SJCRH30 (cell line): ENCODE measurements around the gene NEU1. TPM values are rescaled to one million over a fixed set of nuclear protein-coding genes. Genes with fewer than 3 reads are reported as not detected.

Experiments
- DNase-seq, 2 experiments: peaks; one replicate each; pipeline ENCODE4 v3.0.0-alpha.2; 2015 to 2020
- H3K27ac ChIP-seq: fragments of 250-450 bp; sonication (Bioruptor Pico); 2 replicates; pipeline ENCODE4 v1.5.1; 2020; ENCODE audit warnings: mild to moderate bottlenecking, moderate library complexity
- H3K27me3 ChIP-seq: fragments of 250-450 bp; sonication (Bioruptor Pico); 2 replicates; pipeline ENCODE4 v1.5.1; 2020; ENCODE audit warnings: mild to moderate bottlenecking, moderate library complexity
- H3K36me3 ChIP-seq: fragments of 250-450 bp; sonication (Bioruptor Pico); 2 replicates; pipeline ENCODE4 v1.5.1; 2020; ENCODE audit warnings: mild to moderate bottlenecking, moderate library complexity
- H3K4me1 ChIP-seq: fragments of 250-450 bp; sonication (Bioruptor Pico); 2 replicates; pipeline ENCODE4 v1.5.1; 2020; ENCODE audit warnings: mild to moderate bottlenecking, moderate library complexity
- H3K4me3 ChIP-seq: fragments of 250-450 bp; sonication (Bioruptor Pico); 2 replicates; pipeline ENCODE4 v1.5.1; 2020; ENCODE audit warnings: mild to moderate bottlenecking, moderate library complexity
- H3K9me3 ChIP-seq: fragments of 250-450 bp; sonication (Bioruptor Pico); replicated peaks from 2 replicates; pipeline ENCODE4 v1.5.1; 2020; ENCODE audit warnings: mild to moderate bottlenecking, moderate library complexity
- total RNA-seq: library from RNA; depleted of rRNA; stranded (reverse); fragments of >200 nt; shearing (Covaris generic); gene quantifications from 2 replicates; pipeline ENCODE4 v1.2.3, GENCODE V29; 2014

NEU1 gene
- total RNA-seq, 1 experiment from 2014 or later = 21.2 TPM

DNA sequence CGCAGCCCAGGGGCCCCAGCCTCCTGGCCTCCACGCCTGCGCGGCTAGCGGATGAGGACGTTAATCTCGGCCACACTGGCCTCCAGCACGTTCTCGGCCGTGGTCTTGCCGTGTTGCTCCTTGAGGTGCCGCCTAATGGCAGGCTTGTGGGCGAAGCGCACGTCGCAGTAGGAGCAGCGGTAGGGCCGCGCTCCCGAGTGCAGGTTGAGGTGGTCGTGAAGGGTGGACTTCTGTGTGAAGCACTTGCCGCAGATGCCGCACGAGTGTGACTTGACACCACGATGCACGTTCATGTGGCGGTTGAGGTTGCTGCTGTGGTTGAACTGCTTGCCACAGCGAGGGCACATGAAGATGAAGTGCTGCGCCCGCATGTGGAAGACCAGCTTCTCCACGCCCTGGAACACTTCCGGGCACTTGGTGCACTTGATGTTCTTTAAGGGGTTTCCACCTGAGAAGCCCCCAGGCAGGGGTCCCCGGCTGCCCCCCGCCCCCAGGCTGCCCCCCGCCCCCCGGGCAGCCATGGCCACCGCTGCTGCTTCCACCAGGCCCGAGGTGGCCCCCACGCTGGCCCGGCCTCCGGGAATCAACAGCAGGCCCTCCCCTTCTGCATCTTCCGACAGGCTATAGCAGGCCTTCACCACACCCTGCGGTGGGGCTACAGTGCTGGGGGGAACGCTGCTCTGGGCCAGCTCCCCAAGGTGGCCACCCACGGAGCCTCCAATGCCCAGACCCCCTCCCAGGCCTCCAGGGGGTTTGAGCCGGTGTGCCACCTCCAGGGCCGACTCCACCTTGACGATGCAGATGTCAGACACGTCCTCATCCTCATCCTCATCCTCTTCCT, 37.5 kb upstream of the NEU1 start:
- H3K27me3 ChIP-seq = no peaks in the 10 kb centered on the region
- H3K4me3 ChIP-seq = no peak overlapping the region
- no peaks in the 10 kb centered on the region for H3K9me3 ChIP-seq
- H3K36me3 ChIP-seq = peaks cover 11% of the 10 kb centered on the region
- DNase-seq = no peak
- no peaks in the 10 kb centered on the region for H3K4me1 ChIP-seq
- H3K27ac ChIP-seq = no peak overlapping the region

DNA sequence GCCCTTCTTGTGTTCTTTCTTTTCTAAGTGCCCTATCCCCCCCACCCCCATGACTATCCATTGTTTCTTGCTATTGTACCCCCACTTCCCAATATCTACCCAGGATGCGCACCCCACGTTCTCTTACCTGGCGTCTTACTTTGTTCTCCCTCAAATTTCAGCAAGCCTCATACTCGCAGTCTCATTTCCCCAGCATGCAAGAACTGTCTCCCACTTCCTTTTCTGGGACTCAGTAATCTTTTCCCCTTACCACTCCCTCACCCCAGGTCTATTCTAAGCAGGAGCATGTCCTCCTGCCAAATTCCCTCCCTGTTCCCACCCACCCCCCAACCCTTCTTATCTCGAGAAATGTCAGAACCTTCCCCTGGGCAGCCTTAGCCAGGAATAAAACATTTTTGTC, 36.6 kb upstream of the NEU1 start:
- Histone ChIP-seq H3K27ac (no peak overlapping the region), H3K4me3 (no peak overlapping the region), H3K4me1 (no peaks in the 10 kb centered on the region), H3K36me3 (peaks cover 19% of the 10 kb centered on the region), H3K9me3 (no peaks in the 10 kb centered on the region), H3K27me3 (no peaks in the 10 kb centered on the region)
- no peak for DNase-seq

DNA sequence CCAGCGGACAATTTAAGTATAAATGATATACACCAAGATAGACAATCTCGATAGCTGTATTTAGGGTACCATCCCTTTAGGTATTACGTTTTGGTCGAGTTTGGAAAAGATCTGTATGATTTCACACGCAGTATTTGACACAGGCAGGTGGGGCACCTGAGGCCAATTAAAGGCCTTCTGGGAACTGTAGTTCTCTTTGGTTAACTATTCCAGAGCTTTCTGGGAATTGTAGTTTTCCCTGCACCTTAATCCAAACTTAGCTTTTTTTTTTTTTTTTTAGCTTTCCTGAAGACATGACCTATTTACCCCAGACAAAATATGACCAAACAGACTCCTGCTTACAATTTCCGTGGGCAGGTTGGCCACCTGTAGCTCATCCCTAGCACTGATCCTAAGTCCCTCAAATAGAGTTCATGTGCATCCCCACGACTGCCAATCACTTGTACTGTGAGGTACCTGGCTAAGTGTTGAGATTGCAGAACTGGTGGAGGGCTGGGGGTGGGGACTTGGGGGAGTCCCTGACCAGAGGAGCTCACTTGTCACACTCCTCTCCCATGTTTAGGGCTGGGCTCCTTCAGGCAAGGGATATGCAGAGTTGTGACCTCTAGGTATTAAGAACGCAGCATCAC, 35.9 kb upstream of the NEU1 start:
- peak in 1 of 2 experiments; percentile 50 for DNase-seq

DNA sequence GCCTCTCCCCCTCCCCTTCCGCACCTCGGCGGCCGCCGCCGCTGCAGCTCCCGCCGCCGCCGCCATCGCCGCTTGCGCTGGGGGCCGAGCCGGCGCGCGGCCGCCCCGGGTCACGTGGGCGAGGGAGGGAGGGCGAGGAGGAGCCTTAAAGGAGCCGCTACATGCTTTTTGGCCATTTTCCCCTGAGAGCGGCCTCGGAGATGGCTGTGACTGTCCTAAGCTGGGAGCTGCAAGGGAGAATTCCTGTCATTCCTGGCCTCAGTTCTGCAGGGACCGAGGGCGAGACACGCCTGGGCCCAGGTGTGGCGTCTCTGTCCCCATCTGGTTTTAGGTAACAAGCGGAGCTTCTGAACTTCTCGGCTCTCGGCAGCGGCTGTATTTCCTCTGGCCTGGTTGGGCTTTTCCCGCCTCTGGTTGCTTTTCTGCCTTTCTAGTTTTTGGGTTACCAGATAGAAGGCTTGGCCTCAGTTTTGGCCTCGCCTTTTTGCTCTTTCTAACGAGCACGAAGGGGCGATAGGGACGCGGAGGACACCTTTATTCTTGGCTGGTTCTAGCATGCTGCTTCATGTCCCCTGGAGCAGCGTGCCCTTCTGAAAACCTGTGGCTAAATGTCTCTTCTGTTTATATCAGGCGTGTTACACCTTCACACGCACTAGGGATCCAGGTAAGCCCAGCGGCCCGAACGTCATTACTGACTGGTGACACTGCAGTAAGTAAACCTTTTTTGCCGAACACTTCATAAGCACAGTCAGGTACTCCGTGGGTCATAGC, 35.2 kb upstream of the NEU1 start, which contains the start of gene EHMT2:
Gene EHMT2, minus strand, starts transcription at position 87 of the 771 bp plus-strand sequence. Its CDS starts 21 bp downstream, at position 66.
- peak within 1 kb of the TSS; percentile 32 for H3K27ac ChIP-seq
- no peaks in the 10 kb centered on the region for H3K4me1 ChIP-seq
- peak within 1 kb of the TSS; percentile 92 for H3K4me3 ChIP-seq
- H3K27me3 ChIP-seq = no peaks in the 10 kb centered on the region
- H3K36me3 ChIP-seq = peaks cover 28% of the 10 kb centered on the region
- no peaks in the 10 kb centered on the region for H3K9me3 ChIP-seq
- peak; percentile 79 to 83 for DNase-seq

More for the DNA sequence above, 35.9 kb upstream of the NEU1 start:
- peaks cover 22% of the 10 kb centered on the region for H3K36me3 ChIP-seq
- H3K27me3 ChIP-seq = no peaks in the 10 kb centered on the region
- H3K27ac ChIP-seq = peak overlapping the region; percentile 32
- H3K4me1 ChIP-seq = no peaks in the 10 kb centered on the region
- peak overlapping the region; percentile 92 for H3K4me3 ChIP-seq
- no peaks in the 10 kb centered on the region for H3K9me3 ChIP-seq

DNA sequence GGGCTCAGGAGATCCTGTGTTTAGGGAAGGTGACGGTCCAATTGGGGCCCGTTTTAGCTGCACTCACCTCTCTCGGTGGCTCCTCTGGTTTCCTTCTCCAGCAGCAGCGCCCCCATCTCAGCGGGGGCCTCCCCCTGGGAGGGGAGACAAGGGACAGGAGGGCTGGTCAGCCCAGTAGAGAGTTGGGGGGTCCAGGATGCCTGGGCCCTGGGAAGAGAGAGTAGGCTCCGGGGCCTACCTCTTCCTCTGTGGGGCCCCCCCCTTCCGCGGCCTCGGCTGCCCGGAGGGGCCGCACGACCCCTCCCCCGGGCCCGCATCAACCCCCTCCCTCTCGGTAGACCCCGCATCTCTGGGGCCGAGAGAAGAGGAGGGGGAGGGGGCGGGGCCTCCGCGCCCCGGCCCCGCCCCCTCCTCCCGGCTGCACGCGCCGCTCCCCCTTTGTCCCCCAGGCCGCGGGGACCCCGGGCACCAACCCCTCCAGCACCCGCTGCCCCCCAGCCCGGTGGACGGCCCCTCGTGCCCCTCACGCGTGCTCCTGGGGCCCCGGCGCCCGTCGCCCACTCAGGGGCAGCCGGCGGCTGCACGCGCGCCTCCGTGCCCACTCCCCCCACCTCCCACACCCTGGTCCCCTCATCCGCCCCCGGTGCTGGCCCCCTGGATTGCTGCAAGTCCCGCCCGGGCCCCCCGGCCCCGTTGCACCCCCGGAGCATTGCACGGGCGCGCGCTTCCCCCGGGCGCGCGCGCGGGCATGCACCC, 34.4 kb upstream of the NEU1 start:
- Histone ChIP-seq H3K4me3 (peak overlapping the region; percentile 92), H3K9me3 (no peaks in the 10 kb centered on the region), H3K36me3 (peaks cover 31% of the 10 kb centered on the region), H3K27me3 (no peaks in the 10 kb centered on the region), H3K27ac (no peak overlapping the region; the same call in 1 of the 2 replicates), H3K4me1 (no peaks in the 10 kb centered on the region)
- no peak for DNase-seq

DNA sequence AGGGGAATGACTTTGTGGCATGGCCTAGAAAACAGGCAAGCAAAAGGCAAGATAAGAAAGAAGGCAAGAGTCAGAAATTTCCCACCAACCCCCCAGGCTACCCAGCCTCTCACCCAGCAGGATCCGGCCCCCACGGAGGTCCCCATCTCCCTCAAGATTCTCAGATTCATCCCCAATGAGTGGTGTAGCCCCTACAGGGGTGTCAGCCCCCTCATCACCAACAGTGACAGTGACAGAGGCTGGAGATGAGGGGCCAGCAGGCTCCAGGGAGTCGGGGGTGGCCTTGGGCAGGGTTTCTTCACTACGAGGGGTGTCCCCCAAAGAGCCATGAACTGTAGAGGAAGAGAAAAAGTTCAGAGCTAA, 33.9 kb upstream of the NEU1 start:
- Histone ChIP-seq H3K27me3 (no peaks in the 10 kb centered on the region), H3K4me1 (no peaks in the 10 kb centered on the region), H3K27ac (no peak overlapping the region), H3K36me3 (peaks cover 31% of the 10 kb centered on the region), H3K4me3 (peak overlapping the region; percentile 92), H3K9me3 (no peaks in the 10 kb centered on the region)
- no peak for DNase-seq

DNA sequence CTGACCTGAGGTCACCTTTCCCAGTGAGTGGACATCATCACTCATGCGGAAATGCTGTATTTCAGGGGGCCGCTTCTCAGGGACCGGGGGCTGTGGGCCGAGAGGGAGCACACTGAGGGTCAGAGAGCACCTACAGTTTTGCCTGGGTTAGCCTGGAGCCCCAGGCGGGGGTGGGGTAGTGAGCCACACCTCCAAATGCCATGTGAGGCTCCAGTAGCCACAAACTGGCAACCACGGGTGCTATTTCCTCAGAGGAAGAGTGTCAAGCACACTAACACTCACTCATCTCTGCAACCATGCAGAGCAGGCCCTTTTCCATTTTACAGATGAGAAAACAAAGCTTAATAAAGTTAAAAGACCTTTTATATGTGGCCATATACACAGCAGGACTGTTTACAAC, 30.2 kb upstream of the NEU1 start:
- no peak overlapping the region for H3K4me3 ChIP-seq
- H3K27ac ChIP-seq = no peak overlapping the region
- DNase-seq = no peak
- peaks cover 47% of the 10 kb centered on the region for H3K36me3 ChIP-seq
- no peaks in the 10 kb centered on the region for H3K27me3 ChIP-seq
- no peaks in the 10 kb centered on the region for H3K9me3 ChIP-seq
- no peaks in the 10 kb centered on the region for H3K4me1 ChIP-seq

DNA sequence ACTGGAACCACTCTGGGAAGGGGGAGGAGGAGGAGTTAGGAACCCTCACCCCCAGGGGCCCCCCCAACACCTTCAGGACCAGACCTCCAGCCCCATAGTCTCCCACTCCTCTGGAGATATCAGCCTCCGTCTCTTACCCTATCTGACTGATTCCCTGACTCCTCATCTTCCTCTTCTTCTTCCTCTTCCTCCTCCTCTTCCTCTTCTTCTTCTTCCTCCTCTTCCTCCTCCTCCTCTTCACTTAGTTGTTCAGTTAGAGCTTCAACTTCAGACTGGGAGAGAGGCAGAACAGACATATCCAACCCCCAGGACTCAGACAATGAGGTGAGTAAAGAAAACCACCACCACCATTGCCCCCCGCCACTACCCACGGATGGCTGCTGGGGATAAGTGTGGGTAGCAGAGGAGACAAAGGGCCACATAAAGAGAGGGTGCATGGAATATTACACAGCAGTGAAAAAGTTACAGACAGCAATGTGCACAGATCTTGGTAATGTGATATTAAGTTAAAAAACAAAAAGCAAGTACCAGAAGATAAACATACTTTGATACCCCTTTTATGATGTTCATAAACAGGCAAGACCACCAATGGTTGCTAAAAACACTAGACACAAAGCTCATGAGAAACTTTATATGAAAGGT, 26.8 kb upstream of the NEU1 start:
- Histone ChIP-seq H3K4me1 (no peaks in the 10 kb centered on the region), H3K4me3 (no peak overlapping the region), H3K27me3 (no peaks in the 10 kb centered on the region), H3K9me3 (no peaks in the 10 kb centered on the region), H3K27ac (no peak overlapping the region), H3K36me3 (peaks cover 53% of the 10 kb centered on the region)
- no peak for DNase-seq

DNA sequence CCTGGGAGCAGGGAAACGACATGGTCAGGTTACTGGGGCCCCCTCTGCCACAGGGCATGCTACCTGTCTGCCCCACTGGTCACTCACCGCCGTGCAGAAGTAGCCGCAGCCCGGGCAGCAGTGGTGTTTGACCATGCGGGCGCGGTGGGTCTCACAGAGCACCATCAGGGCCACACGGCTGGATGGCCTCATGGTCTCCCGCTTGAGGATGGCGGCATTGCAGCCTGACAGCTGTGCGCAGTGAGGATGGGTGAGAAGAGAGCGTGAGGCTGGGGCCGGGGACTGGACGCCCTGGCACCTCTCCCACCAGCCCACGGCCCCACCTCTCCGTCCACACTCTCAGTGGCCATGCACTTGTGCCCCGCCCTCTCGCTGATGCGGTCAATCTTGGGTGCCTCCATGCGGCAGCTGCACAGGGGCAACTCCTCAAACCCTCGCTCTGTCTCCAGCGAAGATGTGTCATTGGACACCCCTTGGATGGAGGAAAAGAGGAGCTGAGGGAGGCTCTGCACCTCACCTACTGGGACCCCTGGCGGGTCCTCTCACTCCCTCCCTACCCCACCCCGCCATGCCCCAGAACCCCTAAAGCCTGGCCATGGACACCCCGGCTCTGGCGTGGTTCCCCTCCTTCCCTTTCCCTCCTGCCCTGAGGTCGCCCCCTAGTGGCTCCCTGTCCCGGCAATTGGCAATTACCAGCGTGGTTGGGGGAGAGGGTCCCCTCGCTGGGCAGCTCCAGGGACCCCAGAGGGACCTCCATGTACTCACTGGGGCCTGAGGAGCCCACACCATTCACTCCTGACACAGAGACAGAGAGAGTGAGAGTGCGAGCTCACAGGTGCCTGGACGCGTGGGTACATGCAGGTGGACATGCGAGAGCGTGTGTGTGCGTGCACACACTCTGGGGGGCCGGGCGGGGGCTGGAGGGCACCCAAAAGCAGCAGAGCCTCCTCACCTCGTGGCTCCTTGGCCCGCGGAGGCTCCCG, 25.9 kb upstream of the NEU1 start:
- peaks cover 48% of the 10 kb centered on the region for H3K36me3 ChIP-seq
- H3K27ac ChIP-seq = no peak overlapping the region
- H3K9me3 ChIP-seq = no peaks in the 10 kb centered on the region
- no peak overlapping the region for H3K4me3 ChIP-seq
- peak in 1 of 2 experiments; percentile 40 for DNase-seq
- H3K4me1 ChIP-seq = no peaks in the 10 kb centered on the region
- H3K27me3 ChIP-seq = no peaks in the 10 kb centered on the region

DNA sequence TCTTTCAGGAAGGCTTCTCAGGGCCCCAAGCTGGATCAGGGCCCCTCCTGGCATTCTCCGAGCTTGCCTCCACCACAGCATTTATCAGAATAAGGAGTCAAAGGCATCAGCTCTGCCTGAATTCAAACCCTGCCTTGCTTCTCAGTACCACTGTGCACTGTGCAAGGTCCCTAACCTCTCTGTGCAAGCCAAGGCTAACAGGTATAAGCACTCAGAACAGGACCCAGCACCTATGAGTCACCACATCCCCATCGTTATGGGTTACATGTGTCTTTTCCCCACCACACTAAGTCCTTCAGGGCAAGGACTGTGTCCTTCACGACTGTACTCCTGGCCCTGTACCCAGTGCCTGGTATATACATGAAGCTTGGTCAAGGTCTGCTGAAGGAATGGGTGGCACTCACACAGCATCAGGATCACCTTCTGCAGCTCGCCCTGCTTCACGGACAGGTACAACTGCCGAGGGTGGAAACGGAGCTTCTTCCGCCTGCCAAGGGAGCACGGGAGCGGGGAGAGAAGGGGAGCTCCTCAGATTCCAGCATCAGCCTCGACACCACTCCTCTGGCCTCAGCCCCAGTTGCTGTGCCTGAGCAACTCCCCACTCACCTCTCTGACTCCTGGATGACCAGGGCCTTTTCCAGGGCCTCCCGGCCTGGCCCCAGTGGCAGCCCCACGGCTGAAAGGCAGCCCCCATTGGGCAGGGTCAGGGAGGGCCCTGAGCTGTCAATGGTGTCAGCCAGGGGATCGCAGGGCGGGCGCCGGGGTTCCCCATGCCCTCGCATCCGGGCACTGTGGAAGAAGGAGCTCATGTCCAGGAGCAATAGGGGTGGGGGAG, 24.8 kb upstream of the NEU1 start:
- DNase-seq = no peak
- Histone ChIP-seq H3K27me3 (no peaks in the 10 kb centered on the region), H3K9me3 (no peaks in the 10 kb centered on the region), H3K36me3 (peaks cover 38% of the 10 kb centered on the region), H3K4me3 (no peak overlapping the region), H3K4me1 (peaks cover 4% of the 10 kb centered on the region), H3K27ac (no peak overlapping the region)

DNA sequence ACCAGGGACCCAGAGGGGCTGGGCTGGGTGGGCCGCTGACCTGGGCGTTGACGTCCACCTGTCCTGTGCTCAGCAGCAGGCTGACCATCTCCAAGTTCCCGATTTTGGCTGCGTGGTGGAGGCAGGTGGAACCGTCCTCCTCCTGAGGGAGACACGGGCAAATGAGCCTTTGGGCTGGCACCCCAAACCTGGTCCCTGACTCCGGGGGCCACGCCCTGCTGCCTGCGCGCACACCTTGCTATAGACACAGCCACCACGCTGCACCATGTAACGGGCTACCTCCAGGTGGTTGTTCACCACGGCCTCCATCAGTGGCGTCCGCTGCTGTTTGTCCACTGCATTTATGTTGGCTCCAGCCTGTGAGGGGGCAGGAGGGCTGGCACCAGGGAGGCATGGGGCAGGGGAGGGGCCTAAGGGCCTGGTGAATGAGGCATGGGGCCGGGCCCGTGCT, 23.9 kb upstream of the NEU1 start:
- H3K36me3 ChIP-seq = peaks cover 46% of the 10 kb centered on the region
- no peak for DNase-seq
- H3K27me3 ChIP-seq = no peaks in the 10 kb centered on the region
- H3K4me3 ChIP-seq = no peak overlapping the region
- no peak overlapping the region for H3K27ac ChIP-seq
- no peaks in the 10 kb centered on the region for H3K9me3 ChIP-seq
- H3K4me1 ChIP-seq = peaks cover 9% of the 10 kb centered on the region

DNA sequence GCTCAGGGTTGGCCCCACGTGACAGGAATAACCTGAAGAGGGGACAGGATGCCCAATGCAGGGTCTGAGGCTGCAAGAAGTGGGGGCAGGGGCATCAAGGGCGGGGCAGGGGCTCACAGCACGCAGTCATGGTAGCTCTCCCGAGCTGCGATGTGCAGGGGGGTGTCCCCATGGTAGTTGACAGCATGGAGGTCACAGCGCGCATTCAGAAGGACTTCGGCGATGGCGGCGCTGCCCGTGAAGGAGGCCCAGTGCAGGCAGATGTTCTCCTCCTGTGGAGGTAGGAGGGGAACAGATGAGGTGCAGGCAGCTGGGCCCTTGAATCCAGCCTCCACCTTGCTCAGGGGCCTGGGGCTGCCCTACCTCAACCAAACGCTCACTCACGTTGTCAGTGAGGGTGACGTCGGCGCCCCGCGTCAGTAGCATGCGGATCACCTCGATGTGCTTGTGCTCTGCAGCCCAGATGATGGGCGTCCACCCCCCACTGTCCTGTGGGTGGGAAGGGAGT, 22.0 kb upstream of the NEU1 start:
- Histone ChIP-seq H3K36me3 (peaks cover 55% of the 10 kb centered on the region), H3K9me3 (no peaks in the 10 kb centered on the region), H3K4me1 (peaks cover 18% of the 10 kb centered on the region), H3K27ac (no peak overlapping the region), H3K27me3 (no peaks in the 10 kb centered on the region), H3K4me3 (no peak overlapping the region)
- no peak for DNase-seq
